ENCODE results near the gene GYPA. TPM values are rescaled to one million over a fixed set of nuclear protein-coding genes. Genes with fewer than 3 reads are reported as not detected.

GYPA gene
- total RNA-seq, 6 experiments from 2014 or later = not detected

Other genes with a start within 250 kb of the GYPA start
- gene GYPE, start 235.2 kb downstream of the GYPA start, total RNA-seq (2021; fragmentation: NEBNext Ultra II Directional; extraction: Animal tissue kit (Norgen Biotek cat#: 25700)) = 1 to 10 TPM in 4 of 6 experiments, under 1 TPM in 2; 0.94 to 2.5 (median 1.4) TPM
- gene GYPB, start 121.3 kb downstream of the GYPA start, total RNA-seq (2021; fragmentation: NEBNext Ultra II Directional; extraction: Animal tissue kit (Norgen Biotek cat#: 25700)) = not detected

Data from HFFc6 (cell line).